Measurements from ENCODE around the gene MAP3K8.

MAP3K8 gene

GRCh38 chr10:30454744-30455510, 20.9 kb downstream of the MAP3K8 start:
- TF ChIP-seq GATA2 (IDR thresholded peaks at IDR 0.05; ENCODE audit: low read depth, low read length) (no peak), GATA3 (IDR thresholded peaks at IDR 0.05; ENCODE audit: low read depth, low read length) (no peak)

GRCh38 chr10:30455816-30456215, 21.8 kb downstream of the MAP3K8 start:
- no peak for TF ChIP-seq GATA3 (IDR thresholded peaks at IDR 0.05; ENCODE audit: low read depth, low read length)
- no peak for TF ChIP-seq GATA2 (IDR thresholded peaks at IDR 0.05; ENCODE audit: low read depth, low read length)

GRCh38 chr10:30456266-30456665, 22.3 kb downstream of the MAP3K8 start:
- no peak for TF ChIP-seq GATA2 (IDR thresholded peaks at IDR 0.05; ENCODE audit: low read depth, low read length)

GRCh38 chr10:30459283-30459682, 25.3 kb downstream of the MAP3K8 start:
- TF ChIP-seq GATA3 (IDR thresholded peaks at IDR 0.05; ENCODE audit: low read depth, low read length) (no peak), GATA2 (IDR thresholded peaks at IDR 0.05; ENCODE audit: low read depth, low read length) (no peak)

- TF ChIP-seq GATA3 (IDR thresholded peaks at IDR 0.05; ENCODE audit: low read depth, low read length): no peak
- TF ChIP-seq GATA2 (IDR thresholded peaks at IDR 0.05; ENCODE audit: low read depth, low read length): no peak
Measured at GRCh38 chr10:30460121-30460520, 26.1 kb downstream of the MAP3K8 start.

GRCh38 chr10:30462513-30462912, 28.5 kb downstream of the MAP3K8 start:
- no peak for TF ChIP-seq GATA2 (IDR thresholded peaks at IDR 0.05; ENCODE audit: low read depth, low read length)
- no peak for TF ChIP-seq GATA3 (IDR thresholded peaks at IDR 0.05; ENCODE audit: low read depth, low read length)

- TF ChIP-seq GATA3 (IDR thresholded peaks at IDR 0.05; ENCODE audit: low read depth, low read length) (no peak), GATA2 (IDR thresholded peaks at IDR 0.05; ENCODE audit: low read depth, low read length) (no peak)
Measured at GRCh38 chr10:30463944-30464451, 30.0 kb downstream of the MAP3K8 start.

- TF ChIP-seq GATA3 (IDR thresholded peaks at IDR 0.05; ENCODE audit: low read depth, low read length) (no peak), GATA2 (IDR thresholded peaks at IDR 0.05; ENCODE audit: low read depth, low read length) (no peak)
Measured at GRCh38 chr10:30464675-30465074, 30.7 kb downstream of the MAP3K8 start.

GRCh38 chr10:30466445-30466844, 32.5 kb downstream of the MAP3K8 start:
- TF ChIP-seq GATA2 (IDR thresholded peaks at IDR 0.05; ENCODE audit: low read depth, low read length): no peak

GRCh38 chr10:30467651-30468338, 33.8 kb downstream of the MAP3K8 start:
- no peak for TF ChIP-seq GATA3 (IDR thresholded peaks at IDR 0.05; ENCODE audit: low read depth, low read length)
- TF ChIP-seq GATA2 (IDR thresholded peaks at IDR 0.05; ENCODE audit: low read depth, low read length): no peak

GRCh38 chr10:30472414-30473155, 38.6 kb downstream of the MAP3K8 start:
- TF ChIP-seq GATA2 (IDR thresholded peaks at IDR 0.05; ENCODE audit: low read depth, low read length) (no peak), GATA3 (IDR thresholded peaks at IDR 0.05; ENCODE audit: low read depth, low read length) (no peak)

GRCh38 chr10:30476511-30477155, 42.6 kb downstream of the MAP3K8 start:
- no peak for TF ChIP-seq GATA2 (IDR thresholded peaks at IDR 0.05; ENCODE audit: low read depth, low read length)
- TF ChIP-seq GATA3 (IDR thresholded peaks at IDR 0.05; ENCODE audit: low read depth, low read length): no peak

GRCh38 chr10:30481603-30482002, 47.6 kb downstream of the MAP3K8 start:
- TF ChIP-seq GATA2 (IDR thresholded peaks at IDR 0.05; ENCODE audit: low read depth, low read length): no peak
- no peak for TF ChIP-seq GATA3 (IDR thresholded peaks at IDR 0.05; ENCODE audit: low read depth, low read length)

GRCh38 chr10:30488316-30488715, 54.3 kb downstream of the MAP3K8 start:
- TF ChIP-seq GATA3 (IDR thresholded peaks at IDR 0.05; ENCODE audit: low read depth, low read length) (no peak), GATA2 (IDR thresholded peaks at IDR 0.05; ENCODE audit: low read depth, low read length) (no peak)

Data from SH-SY5Y (cell line).